GM12891 (cell line): ENCODE measurements around the gene CFAP73.

ENCODE experiments used
- PAX5 ChIP-seq: IDR thresholded peaks from 2 replicates; pipeline ENCODE4 v1.6.1; 2011; ENCODE audit warnings: low read length, moderate library complexity, mild to moderate bottlenecking; ENCODE audit not compliant: insufficient read depth, severe bottlenecking
- POLR2A ChIP-seq: IDR thresholded peaks from 2 replicates; pipeline ENCODE4 v1.6.1; 2011; ENCODE audit warnings: low read depth, low read length, control low read depth
- POLR2AphosphoS5 ChIP-seq: IDR thresholded peaks from 2 replicates; pipeline ENCODE4 v1.6.1; 2011; ENCODE audit warnings: low read depth, low read length, control low read depth
- POU2F2 ChIP-seq: IDR thresholded peaks from 2 replicates; pipeline ENCODE4 v1.6.1; 2011; ENCODE audit warnings: low read depth, mild to moderate bottlenecking, control low read depth, low read length, moderate library complexity
- SPI1 ChIP-seq: IDR thresholded peaks from 2 replicates; pipeline ENCODE4 v1.6.1; 2011; ENCODE audit warnings: low read depth, low read length, control low read depth
- TAF1 ChIP-seq: IDR thresholded peaks from 2 replicates; pipeline ENCODE4 v1.6.1; 2011; ENCODE audit warnings: low read depth, low read length, control low read depth

GRCh38 chr12:113129664-113130456, 19.7 kb upstream of the CFAP73 start:
- TF ChIP-seq TAF1 (no peak), POLR2AphosphoS5 (no peak), POU2F2 (no peak), POLR2A (no peak), SPI1 (no peak), PAX5 (no peak)
